ENCODE measurements around the gene C6orf132.

GRCh38 chr6:42179945-42180313 lies 37.5 kb upstream of the C6orf132 start:
- TF ChIP-seq EZH2 (IDR thresholded peaks at IDR 0.05; ENCODE audit: low read depth) (no peak), CTCF (conservative IDR thresholded peaks at IDR 0.05) (no peak)

Measured in PC-9 (cell line).